Endothelial cell (in vitro differentiated cells): ENCODE results near the gene TRIM2. TPM values are rescaled to one million over a fixed set of nuclear protein-coding genes. Genes with fewer than 3 reads are reported as not detected.

ENCODE experiments used
- DNase-seq: peaks from one replicate; pipeline ENCODE4 v3.0.0; 2021; ENCODE audit warnings: low spot score
- H3K27ac Mint-ChIP-seq: one replicate; pipeline ENCODE4 v1.8.0; 2021; ENCODE audit warnings: mixed read lengths, inconsistent platforms; ENCODE audit not compliant: unreplicated experiment
- H3K27me3 Mint-ChIP-seq: one replicate; pipeline ENCODE4 v1.8.0; 2021; ENCODE audit warnings: mild to moderate bottlenecking, moderate library complexity, mixed read lengths, inconsistent platforms; ENCODE audit not compliant: unreplicated experiment
- H3K36me3 Mint-ChIP-seq: one replicate; pipeline ENCODE4 v1.8.0; 2021; ENCODE audit warnings: mild to moderate bottlenecking, low read depth, mixed read lengths, inconsistent platforms; ENCODE audit not compliant: unreplicated experiment
- H3K4me1 Mint-ChIP-seq: one replicate; pipeline ENCODE4 v1.8.0; 2021; ENCODE audit warnings: mild to moderate bottlenecking, mixed read lengths, inconsistent platforms; ENCODE audit not compliant: unreplicated experiment
- H3K4me3 Mint-ChIP-seq: one replicate; pipeline ENCODE4 v1.8.0; 2021; ENCODE audit warnings: mild to moderate bottlenecking, mixed read lengths, inconsistent platforms; ENCODE audit not compliant: unreplicated experiment
- H3K9me3 Mint-ChIP-seq: one replicate; pipeline ENCODE4 v1.8.0; 2021; ENCODE audit warnings: mixed read lengths, inconsistent platforms; ENCODE audit not compliant: unreplicated experiment
- total RNA-seq: library from RNA; stranded (reverse); fragmentation: NEBNext Ultra II Directional; extraction: Animal tissue kit (Norgen Biotek cat#: 25700); gene quantifications from one replicate; pipeline ENCODE4 v1.2.1, GENCODE V29; 2021; ENCODE audit not compliant: unreplicated experiment
- TF ChIP-seq, protein P1 (sequence below): fragments of 200-600 bp; sonication (generic); IDR thresholded peaks from one replicate; pipeline ENCODE4 v1.5.0; 2021; ENCODE audit warnings: antibody characterized with exemption; ENCODE audit not compliant: unreplicated experiment

Gene TRIM2
- total RNA-seq, 1 donor from 2014 or later, result 15.4 TPM

- H3K4me3 Mint-ChIP-seq, result no peak overlapping the region
- H3K9me3 Mint-ChIP-seq, result no peaks in the 10 kb centered on the region
- H3K27me3 Mint-ChIP-seq, result peaks cover 3% of the 10 kb centered on the region
- H3K27ac Mint-ChIP-seq, result no peak overlapping the region
- no peaks in the 10 kb centered on the region for H3K36me3 Mint-ChIP-seq
- no peaks in the 10 kb centered on the region for H3K4me1 Mint-ChIP-seq
- TF ChIP-seq, protein P1, sequence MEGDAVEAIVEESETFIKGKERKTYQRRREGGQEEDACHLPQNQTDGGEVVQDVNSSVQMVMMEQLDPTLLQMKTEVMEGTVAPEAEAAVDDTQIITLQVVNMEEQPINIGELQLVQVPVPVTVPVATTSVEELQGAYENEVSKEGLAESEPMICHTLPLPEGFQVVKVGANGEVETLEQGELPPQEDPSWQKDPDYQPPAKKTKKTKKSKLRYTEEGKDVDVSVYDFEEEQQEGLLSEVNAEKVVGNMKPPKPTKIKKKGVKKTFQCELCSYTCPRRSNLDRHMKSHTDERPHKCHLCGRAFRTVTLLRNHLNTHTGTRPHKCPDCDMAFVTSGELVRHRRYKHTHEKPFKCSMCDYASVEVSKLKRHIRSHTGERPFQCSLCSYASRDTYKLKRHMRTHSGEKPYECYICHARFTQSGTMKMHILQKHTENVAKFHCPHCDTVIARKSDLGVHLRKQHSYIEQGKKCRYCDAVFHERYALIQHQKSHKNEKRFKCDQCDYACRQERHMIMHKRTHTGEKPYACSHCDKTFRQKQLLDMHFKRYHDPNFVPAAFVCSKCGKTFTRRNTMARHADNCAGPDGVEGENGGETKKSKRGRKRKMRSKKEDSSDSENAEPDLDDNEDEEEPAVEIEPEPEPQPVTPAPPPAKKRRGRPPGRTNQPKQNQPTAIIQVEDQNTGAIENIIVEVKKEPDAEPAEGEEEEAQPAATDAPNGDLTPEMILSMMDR, result no peak
- DNase-seq, result no peak
Measured at GRCh38 chr4:153271820-153272219, 67.6 kb downstream of the TRIM2 start.

DNA sequence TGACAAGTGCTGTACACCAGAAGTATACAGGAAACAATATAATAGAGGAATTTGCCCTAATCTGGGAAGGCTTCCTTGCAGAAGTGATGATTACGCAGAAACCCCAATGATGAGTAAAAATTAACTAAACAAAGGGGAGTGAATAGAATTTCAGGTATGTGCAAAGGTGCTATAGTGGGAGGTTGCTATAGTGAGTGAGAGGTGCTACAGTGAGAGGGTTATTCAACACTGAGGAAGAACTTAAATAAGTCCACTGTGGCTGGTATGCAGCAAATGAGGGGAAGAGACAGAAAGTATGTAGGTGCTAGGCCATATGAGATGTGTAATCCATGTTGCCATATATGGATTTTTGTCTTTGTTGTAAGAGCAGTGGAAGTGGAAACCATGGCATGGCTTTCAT is 69.5 kb downstream of the TRIM2 start:
- Mint-ChIP-seq H3K36me3 (no peaks in the 10 kb centered on the region), H3K27ac (no peak overlapping the region), H3K27me3 (peaks cover 3% of the 10 kb centered on the region), H3K4me1 (no peaks in the 10 kb centered on the region), H3K4me3 (no peak overlapping the region), H3K9me3 (no peaks in the 10 kb centered on the region)
- TF ChIP-seq, protein P1, result no peak
- no peak for DNase-seq

DNA sequence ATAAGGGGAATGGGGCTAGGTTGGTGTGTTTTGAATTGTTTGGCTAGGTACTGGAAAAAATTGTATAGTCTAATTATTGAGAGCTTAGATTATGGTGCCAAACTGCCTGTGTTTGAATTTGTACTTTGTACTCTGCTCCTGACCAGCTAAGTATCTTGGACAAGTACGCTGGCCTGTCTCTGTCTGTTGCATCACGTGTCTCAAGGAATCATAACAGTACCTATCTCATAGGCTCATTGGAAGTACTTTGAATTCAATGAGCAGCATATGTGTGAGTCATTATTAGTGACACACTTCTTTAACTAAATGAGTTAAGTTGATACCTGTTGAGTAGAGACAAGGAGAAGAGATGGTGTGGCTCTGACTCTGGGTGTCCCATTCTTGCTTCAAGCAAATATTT is 70.7 kb downstream of the TRIM2 start:
- DNase-seq, result no peak
- no peaks in the 10 kb centered on the region for H3K36me3 Mint-ChIP-seq
- no peaks in the 10 kb centered on the region for H3K4me1 Mint-ChIP-seq
- no peak overlapping the region for H3K27ac Mint-ChIP-seq
- TF ChIP-seq, protein P1, result no peak
- H3K9me3 Mint-ChIP-seq, result no peaks in the 10 kb centered on the region
- no peak overlapping the region for H3K4me3 Mint-ChIP-seq
- peaks cover 3% of the 10 kb centered on the region for H3K27me3 Mint-ChIP-seq

- Mint-ChIP-seq H3K36me3 (no peaks in the 10 kb centered on the region), H3K4me3 (no peak overlapping the region), H3K27ac (no peak overlapping the region)
Measured at GRCh38 chr4:153275380-153276276, 71.4 kb downstream of the TRIM2 start.

GRCh38 chr4:153276971-153277370 is 72.7 kb downstream of the TRIM2 start:
- Mint-ChIP-seq H3K27me3 (peaks cover 3% of the 10 kb centered on the region), H3K4me1 (no peaks in the 10 kb centered on the region), H3K27ac (no peak overlapping the region), H3K4me3 (no peak overlapping the region), H3K9me3 (no peaks in the 10 kb centered on the region), H3K36me3 (no peaks in the 10 kb centered on the region)
- TF ChIP-seq, protein P1, result no peak
- DNase-seq, result no peak

More at GRCh38 chr4:153275380-153276276, 71.4 kb downstream of the TRIM2 start:
- H3K27me3 Mint-ChIP-seq, result peaks cover 3% of the 10 kb centered on the region
- no peaks in the 10 kb centered on the region for H3K4me1 Mint-ChIP-seq
- TF ChIP-seq, protein P1, result no peak
- DNase-seq, result no peak
- no peaks in the 10 kb centered on the region for H3K9me3 Mint-ChIP-seq
